Measurements from ENCODE around the gene CYTH1. TPM values are rescaled to one million over a fixed set of nuclear protein-coding genes. Genes with fewer than 3 reads are reported as not detected.

Gene CYTH1
- total RNA-seq, 1 experiment from 2014 or later, result 34.3 TPM

DNA sequence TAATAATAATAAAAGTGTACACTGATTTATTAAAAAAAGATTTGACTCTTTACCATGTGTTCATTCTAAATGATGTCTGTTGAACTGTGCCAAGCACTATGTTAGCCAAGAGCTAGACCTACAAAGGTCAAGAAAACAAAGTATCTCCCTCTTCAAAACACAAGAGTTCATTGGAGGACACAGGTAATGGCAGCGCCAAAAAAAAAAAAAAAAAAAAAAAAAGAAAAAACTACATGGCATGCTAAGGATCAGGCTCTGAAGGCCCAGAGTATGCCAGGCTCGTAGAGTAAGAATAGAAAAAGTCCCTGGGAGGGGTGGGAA is 35.2 kb downstream of the CYTH1 start:
- H2AFZ ChIP-seq (ENCODE audit: low read depth, low read length, poor library complexity, severe bottlenecking), result no peak overlapping the region
- no peaks in the 10 kb centered on the region for H3K9me3 ChIP-seq (ENCODE audit: control insufficient read depth in 1 of 2, insufficient read depth in 1 of 2, low read depth in 1 of 2, low read length in 2 of 2)
- no peaks in the 10 kb centered on the region for H3K9me2 ChIP-seq (ENCODE audit: insufficient read depth)
- POLR2A ChIA-PET, result no interaction called here
- H3K36me3 ChIP-seq (ENCODE audit: control insufficient read depth in 1 of 2, insufficient read depth in 2 of 2, low read length in 2 of 2), result no peaks in the 10 kb centered on the region
- H3K27me3 ChIP-seq (ENCODE audit: insufficient read depth, low read length), result no peaks in the 10 kb centered on the region
- no peak overlapping the region for H3K4me2 ChIP-seq (ENCODE audit: low read length)
- no peak for DNase-seq (ENCODE audit: low read depth, low spot score)
- H3K9ac ChIP-seq (ENCODE audit: low read length), result no peak overlapping the region
- no peak overlapping the region for H3K27ac ChIP-seq (ENCODE audit: low read depth, low read length)
- TF ChIP-seq YY1 (IDR thresholded peaks at IDR 0.05; ENCODE audit: extremely low read depth, insufficient replicate concordance, low read depth, low read length) (no peak), CBX3 (IDR thresholded peaks at IDR 0.05; ENCODE audit: low read depth) (no peak), RAD21 (IDR thresholded peaks at IDR 0.05; ENCODE audit: low read depth) (no peak)
- H3K4me1 ChIP-seq (ENCODE audit: control insufficient read depth in 1 of 2, insufficient read depth in 2 of 2, low read length in 2 of 2), result peaks cover 10 to 18% of the 10 kb centered on the region in 2 experiments; a peak in 3 of 4 replicates
- H4K20me1 ChIP-seq (ENCODE audit: insufficient read depth), result no peaks in the 10 kb centered on the region
- CTCF ChIA-PET, result interaction anchor here (1.1 to 2.6 kb wide), 3 partner anchors 11 to 251 kb away, joined by 3 to 15 read pairs (median 8); no protein-coding TSS in a partner anchor
- no TSS peak for BruUV-seq (replicated peaks)
- intact Hi-C loops (cut with micrococcal nuclease), result no loop called here
- RAD21 ChIA-PET (ENCODE audit: low non-redundant PET in 1 of 2, low total read pairs in 2 of 2, uncharacterized antibody in 2 of 2, unreplicated experiment in 2 of 2), result no interaction called here
- H3K4me3 ChIP-seq (replicated peaks in 1 of 2; ENCODE audit: low read depth in 1 of 2, low read length in 2 of 2), result no peak overlapping the region
- no peak for ATAC-seq
- H3K79me2 ChIP-seq (ENCODE audit: insufficient read depth, low read length), result peaks cover 24% of the 10 kb centered on the region

GRCh38 chr17:78746263-78746948 is 35.7 kb downstream of the CYTH1 start:
- intact Hi-C loops (cut with micrococcal nuclease), result no loop called here
- H3K27me3 ChIP-seq (ENCODE audit: insufficient read depth, low read length), result no peaks in the 10 kb centered on the region
- no peak overlapping the region for H3K27ac ChIP-seq (ENCODE audit: low read depth, low read length)
- no peak for TF ChIP-seq EZH2phosphoT487 (IDR thresholded peaks at IDR 0.05; ENCODE audit: borderline replicate concordance)
- no peak for TF ChIP-seq ZFX (IDR thresholded peaks at IDR 0.05)
- TF ChIP-seq CBX3 (IDR thresholded peaks at IDR 0.05; ENCODE audit: low read depth), result no peak
- no peak for TF ChIP-seq EGR1 (IDR thresholded peaks at IDR 0.05; ENCODE audit: low read depth)
- TF ChIP-seq, protein P1, sequence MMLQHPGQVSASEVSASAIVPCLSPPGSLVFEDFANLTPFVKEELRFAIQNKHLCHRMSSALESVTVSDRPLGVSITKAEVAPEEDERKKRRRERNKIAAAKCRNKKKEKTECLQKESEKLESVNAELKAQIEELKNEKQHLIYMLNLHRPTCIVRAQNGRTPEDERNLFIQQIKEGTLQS (IDR thresholded peaks at IDR 0.05), result no peak
- no peak for TF ChIP-seq SIN3A (IDR thresholded peaks at IDR 0.05; ENCODE audit: low read depth)
- TF ChIP-seq SRF (IDR thresholded peaks at IDR 0.05; ENCODE audit: low read depth), result no peak
- TF ChIP-seq YY1 (IDR thresholded peaks at IDR 0.05; ENCODE audit: extremely low read depth, insufficient replicate concordance, low read depth, low read length), result no peak
- no peak for TF ChIP-seq JUND (IDR thresholded peaks at IDR 0.05)
- no peak for TF ChIP-seq TCF7L2 (IDR thresholded peaks at IDR 0.05; ENCODE audit: borderline replicate concordance, extremely low read depth, insufficient read depth, insufficient read length)
- TF ChIP-seq, protein P2, sequence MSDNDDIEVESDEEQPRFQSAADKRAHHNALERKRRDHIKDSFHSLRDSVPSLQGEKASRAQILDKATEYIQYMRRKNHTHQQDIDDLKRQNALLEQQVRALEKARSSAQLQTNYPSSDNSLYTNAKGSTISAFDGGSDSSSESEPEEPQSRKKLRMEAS (IDR thresholded peaks at IDR 0.05), result no peak
- no peak for TF ChIP-seq ELF1 (IDR thresholded peaks at IDR 0.05; ENCODE audit: borderline replicate concordance, low read depth)
- no peak for TF ChIP-seq EZH2 (IDR thresholded peaks at IDR 0.05)
- no peak; the same call in 1 of the 2 replicates for TF ChIP-seq CEBPB (IDR thresholded peaks at IDR 0.05; ENCODE audit: low read depth)
- TF ChIP-seq FOSL1 (IDR thresholded peaks at IDR 0.05; ENCODE audit: low read depth), result no peak
- no peak for TF ChIP-seq RAD21 (IDR thresholded peaks at IDR 0.05; ENCODE audit: low read depth)
- H3K36me3 ChIP-seq (ENCODE audit: control insufficient read depth in 1 of 2, insufficient read depth in 2 of 2, low read length in 2 of 2), result no peaks in the 10 kb centered on the region
- RAD21 ChIA-PET (ENCODE audit: low non-redundant PET in 1 of 2, low total read pairs in 2 of 2, uncharacterized antibody in 2 of 2, unreplicated experiment in 2 of 2), result no interaction called here
- DNase-seq (ENCODE audit: low read depth, low spot score), result no peak
- no peak overlapping the region for H2AFZ ChIP-seq (ENCODE audit: low read depth, low read length, poor library complexity, severe bottlenecking)
- H3K4me1 ChIP-seq (ENCODE audit: control insufficient read depth in 1 of 2, insufficient read depth in 2 of 2, low read length in 2 of 2), result peaks cover 12 to 18% of the 10 kb centered on the region in 2 experiments; a peak in 3 of 4 replicates
- ATAC-seq, result no peak
- no peak overlapping the region for H3K4me2 ChIP-seq (ENCODE audit: low read length)
- CTCF ChIA-PET, result interaction anchor here (0.6 to 2.6 kb wide), 4 partner anchors 10 to 364 kb away, joined by 3 to 15 read pairs (median 6); no protein-coding TSS in a partner anchor
- H4K20me1 ChIP-seq (ENCODE audit: insufficient read depth), result no peaks in the 10 kb centered on the region
- no TSS peak for BruUV-seq (replicated peaks)
- no peak overlapping the region for H3K4me3 ChIP-seq (replicated peaks in 1 of 2; ENCODE audit: low read depth in 1 of 2, low read length in 2 of 2)
- POLR2A ChIA-PET, result interaction anchor here (1.3 kb wide), 1 partner anchor 10 kb away, joined by 3 read pairs; no protein-coding TSS in a partner anchor
- H3K9ac ChIP-seq (ENCODE audit: low read length), result no peak overlapping the region
- H3K9me3 ChIP-seq (ENCODE audit: control insufficient read depth in 1 of 2, insufficient read depth in 1 of 2, low read depth in 1 of 2, low read length in 2 of 2), result no peaks in the 10 kb centered on the region
- H3K9me2 ChIP-seq (ENCODE audit: insufficient read depth), result no peaks in the 10 kb centered on the region
- peaks cover 27% of the 10 kb centered on the region for H3K79me2 ChIP-seq (ENCODE audit: insufficient read depth, low read length)

All from HCT116 (cell line).